ENCODE data around the gene PRKG1.

- TF ChIP-seq TAF1 (IDR thresholded peaks at IDR 0.05; ENCODE audit: borderline replicate concordance, insufficient read depth, low read length) = no peak
- TF ChIP-seq POLR2AphosphoS5 (IDR thresholded peaks at IDR 0.05; ENCODE audit: low read depth, low read length) = no peak
- TF ChIP-seq REST (IDR thresholded peaks at IDR 0.05; ENCODE audit: insufficient read depth in 1 of 2, low read depth in 2 of 2, low read length in 2 of 2) = no peak
- no peak for TF ChIP-seq SIN3A (IDR thresholded peaks at IDR 0.05; ENCODE audit: borderline replicate concordance, insufficient read depth, low read length)
- no peak for TF ChIP-seq FOXP2 (optimal IDR thresholded peaks at IDR 0.05; ENCODE audit: borderline replicate concordance, extremely low read depth, extremely low read length, insufficient read depth)
Observed at GRCh38 chr10:51960494-51960895, 886.2 kb downstream of the PRKG1 start.
